Natural killer cell (primary cell): Measurements from ENCODE around the gene C1orf141. TPM values are rescaled to one million over a fixed set of nuclear protein-coding genes. Genes with fewer than 3 reads are reported as not detected.

Experiments used
- ATAC-seq, 3 donors: fragments of 150-1000 bp in 2 of 3; fragments of 200-7000 bp in 1 of 3; cut with Tn5 transposase; 1 replicate in 1 of 3; 2 replicates in 2 of 3; pipeline ENCODE4 v1.10.0; 2021; ENCODE audit warnings: mild to moderate bottlenecking in 2 of 3, moderate library complexity in 2 of 3
- DNase-seq, 2 donors: peaks; one replicate each; pipeline versions ENCODE4 v3.0.0 to v3.0.0-alpha.2; 2013 to 2021; ENCODE audit warnings: mixed read lengths in 1 of 2
- H3K27ac ChIP-seq: one replicate; pipeline ENCODE4 v1.5.1; 2013; ENCODE audit warnings: mild to moderate bottlenecking, low read length
- H3K27me3 ChIP-seq: one replicate; pipeline ENCODE4 v1.6.1; 2013; ENCODE audit warnings: low read length; ENCODE audit not compliant: control insufficient read depth, insufficient read depth
- H3K36me3 ChIP-seq: one replicate; pipeline ENCODE4 v1.6.1; 2013; ENCODE audit warnings: low read length; ENCODE audit not compliant: control insufficient read depth, insufficient read depth
- H3K4me1 ChIP-seq: one replicate; pipeline ENCODE4 v1.6.1; 2013; ENCODE audit warnings: low read length; ENCODE audit not compliant: control insufficient read depth, insufficient read depth
- H3K4me3 ChIP-seq: one replicate; pipeline ENCODE4 v1.5.1; 2013; ENCODE audit warnings: low read length
- H3K9me3 ChIP-seq: one replicate; pipeline ENCODE4 v1.6.1; 2013; ENCODE audit warnings: low read length; ENCODE audit not compliant: control insufficient read depth, insufficient read depth
- H3K27ac Mint-ChIP-seq, 2 donors: one replicate each; pipeline ENCODE4 v1.8.0; 2022; ENCODE audit warnings: mild to moderate bottlenecking in 2 of 2, mixed read lengths in 2 of 2, moderate library complexity in 1 of 2
- H3K27me3 Mint-ChIP-seq, 2 donors: one replicate each; pipeline ENCODE4 v1.8.0; 2022; ENCODE audit warnings: low read depth in 2 of 2, mixed read lengths in 2 of 2
- H3K36me3 Mint-ChIP-seq: one replicate; pipeline ENCODE4 v1.8.0; 2022; ENCODE audit warnings: mixed read lengths
- H3K4me1 Mint-ChIP-seq, 2 donors: one replicate each; pipeline ENCODE4 v1.8.0; 2022; ENCODE audit warnings: mixed read lengths in 2 of 2
- H3K4me3 Mint-ChIP-seq: one replicate; pipeline ENCODE4 v1.8.0; 2022; ENCODE audit warnings: mild to moderate bottlenecking, moderate library complexity, mixed read lengths
- H3K9me3 Mint-ChIP-seq, 2 donors: one replicate each; pipeline ENCODE4 v1.8.0; 2022; ENCODE audit warnings: mixed read lengths in 2 of 2
- CTCF ChIP-seq: fragments of 200-600 bp; IDR thresholded peaks from one replicate; pipeline ENCODE4 v1.8.0; 2022; ENCODE audit warnings: antibody characterized with exemption
- WGBS: methylation state at CpG from one replicate; pipeline ENCODE4 v1.1.7; 2013; ENCODE audit warnings: missing lambda C conversion rate; ENCODE audit not compliant: insufficient coverage; 5-methylcytosine and 5-hydroxymethylcytosine counted together
- intact Hi-C: fragments of 100-400 bp; cut with micrococcal nuclease; formaldehyde crosslinking; loops from one replicate; pipeline ENCODE4 v1.14.2; 2022
- total RNA-seq, 4 donors: library from RNA; stranded (reverse); fragments of 120-200 nt in 1 of 4; gene quantifications; one replicate each; pipeline versions ENCODE4 v1.2.3 to v1.2.4, GENCODE V29; 2013 to 2022

C1orf141 gene
- total RNA-seq, 3 donors from 2014 or later (not counting 1 experiment from before 2014, with no cell fraction given) = not detected

DNA sequence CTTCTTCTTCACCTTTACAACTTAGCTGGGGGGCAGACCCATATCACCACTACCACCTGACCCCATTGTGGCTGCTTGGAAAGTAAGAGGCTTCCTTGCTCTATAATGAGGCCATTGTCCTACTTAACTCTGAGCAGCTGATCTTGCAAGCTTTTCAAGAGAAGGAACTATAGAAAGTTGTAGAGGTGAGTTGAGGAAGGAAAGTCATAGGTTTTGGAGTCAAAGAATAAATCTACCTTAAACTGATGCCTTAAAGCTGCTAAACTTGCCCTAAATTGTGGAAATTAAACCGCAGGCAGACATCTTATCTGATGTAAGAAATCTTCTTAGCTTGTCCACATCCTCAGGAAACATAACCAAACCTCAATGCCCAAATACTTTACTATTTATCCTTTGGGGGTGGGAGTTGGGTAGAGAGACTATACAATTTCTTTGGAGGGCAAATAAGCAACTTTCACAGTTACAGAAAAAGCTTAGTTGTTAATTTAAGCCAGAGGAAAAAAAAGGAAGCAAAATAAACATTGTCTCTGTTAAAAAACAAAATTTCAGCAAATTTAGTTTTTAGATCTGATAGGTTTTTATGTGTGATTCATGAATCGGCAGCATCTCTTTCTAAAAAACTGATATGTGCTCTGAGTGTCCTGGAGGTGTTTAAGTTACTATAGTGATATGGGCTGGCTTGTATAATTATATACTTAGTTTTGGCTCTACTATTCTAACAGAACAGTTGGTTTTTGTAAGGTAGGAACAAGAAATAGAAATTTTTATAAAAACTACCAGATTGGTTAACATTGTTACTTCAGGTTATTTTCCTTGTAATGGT, 36.2 kb upstream of the C1orf141 start:
- H3K4me3 Mint-ChIP-seq = peak overlapping the region; percentile 84
- H3K27me3 ChIP-seq = no peaks in the 10 kb centered on the region
- DNase-seq = peak in 1 of 2 donors; percentile 74
- H3K9me3 Mint-ChIP-seq = no peaks in the 10 kb centered on the region
- peaks cover 0 to 2% of the 10 kb centered on the region in 2 donors for H3K27me3 Mint-ChIP-seq
- peaks cover 11% of the 10 kb centered on the region for H3K4me1 ChIP-seq
- peak; percentile 51 to 63 (median 62) for ATAC-seq
- intact Hi-C loops = loop anchor here (5.0 kb wide), 1 partner anchor 166 kb away; no protein-coding TSS in a partner anchor
- peak overlapping the region; percentile 86 to 89 for H3K27ac Mint-ChIP-seq
- H3K36me3 ChIP-seq = no peaks in the 10 kb centered on the region
- H3K27ac ChIP-seq = peak overlapping the region; percentile 63
- TF ChIP-seq CTCF = no peak
- no peaks in the 10 kb centered on the region for H3K9me3 ChIP-seq
- H3K36me3 Mint-ChIP-seq = no peaks in the 10 kb centered on the region
- WGBS = 5% methylated on average over 2 of the region's 2 CpGs
- H3K4me1 Mint-ChIP-seq = peaks cover 25 to 27% of the 10 kb centered on the region in 2 donors
- no peak overlapping the region for H3K4me3 ChIP-seq

DNA sequence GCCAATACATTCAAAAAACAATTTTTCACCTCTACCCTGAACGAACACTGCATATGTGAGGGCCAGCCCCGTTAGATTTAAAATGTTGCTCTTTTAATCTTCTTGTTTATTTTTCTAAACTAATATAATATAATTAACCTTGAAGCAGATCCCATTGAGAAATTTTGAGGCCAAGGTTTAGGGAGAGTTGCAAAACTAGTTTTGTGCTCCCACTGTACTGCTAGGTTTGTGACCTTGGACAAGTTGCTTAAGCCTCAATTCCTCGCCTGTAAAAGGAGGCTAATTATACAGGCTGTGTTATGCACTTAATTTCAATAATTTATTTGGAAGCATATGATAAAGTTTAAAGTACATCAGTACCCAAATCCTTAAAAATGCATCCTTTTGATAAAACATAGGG, 35.2 kb upstream of the C1orf141 start:
- TF ChIP-seq CTCF = no peak
- Mint-ChIP-seq H3K27ac (no peak overlapping the region), H3K4me3 (no peak overlapping the region), H3K27me3 (peaks cover 0 to 2% of the 10 kb centered on the region in 2 donors), H3K36me3 (no peaks in the 10 kb centered on the region), H3K4me1 (peaks cover 25 to 27% of the 10 kb centered on the region in 2 donors), H3K9me3 (peaks cover 2% of the 10 kb centered on the region in 2 donors)
- Histone ChIP-seq H3K27me3 (no peaks in the 10 kb centered on the region), H3K36me3 (no peaks in the 10 kb centered on the region), H3K4me1 (peaks cover 11% of the 10 kb centered on the region), H3K9me3 (no peaks in the 10 kb centered on the region), H3K4me3 (no peak overlapping the region), H3K27ac (no peak overlapping the region)
- ATAC-seq (no peak), DNase-seq (no peak)
- intact Hi-C loops = loop anchor here (5.0 kb wide), 1 partner anchor 167 kb away; no protein-coding TSS in a partner anchor
- WGBS = 100% methylated on average over 2 of the region's 3 CpGs

- H3K27me3 ChIP-seq = no peaks in the 10 kb centered on the region
- H3K9me3 ChIP-seq = no peaks in the 10 kb centered on the region
- H3K4me3 Mint-ChIP-seq = no peak overlapping the region
- 82% methylated on average over 2 of the region's 2 CpGs for WGBS
- H3K27me3 Mint-ChIP-seq = peaks cover 0 to 2% of the 10 kb centered on the region in 2 donors
- no peaks in the 10 kb centered on the region for H3K36me3 ChIP-seq
- no peak overlapping the region for H3K27ac ChIP-seq
- DNase-seq = no peak
- peaks cover 11% of the 10 kb centered on the region for H3K4me1 ChIP-seq
- H3K9me3 Mint-ChIP-seq = peaks cover 2% of the 10 kb centered on the region in 2 donors
- no peak for TF ChIP-seq CTCF
- H3K4me3 ChIP-seq = no peak overlapping the region
- H3K4me1 Mint-ChIP-seq = peaks cover 25 to 27% of the 10 kb centered on the region in 2 donors
- intact Hi-C loops = no loop called here
- no peak overlapping the region for H3K27ac Mint-ChIP-seq
- no peaks in the 10 kb centered on the region for H3K36me3 Mint-ChIP-seq
- no peak for ATAC-seq
These were observed 34.7 kb upstream of the C1orf141 start for GRCh38 chr1:67169496-67169895.
